ENCODE measurements around the gene MAT2B. TPM values are rescaled to one million over a fixed set of nuclear protein-coding genes. Genes with fewer than 3 reads are reported as not detected.
A peak's percentile ranks its signal among the peaks of the same experiment; 100 is the strongest.

MAT2B gene
- total and polyA plus RNA-seq, 2 of the 13 experiments (the other 11 are each of a cell fraction or from before 2014, with no cell fraction given), result 20.2 to 37.1 TPM

DNA sequence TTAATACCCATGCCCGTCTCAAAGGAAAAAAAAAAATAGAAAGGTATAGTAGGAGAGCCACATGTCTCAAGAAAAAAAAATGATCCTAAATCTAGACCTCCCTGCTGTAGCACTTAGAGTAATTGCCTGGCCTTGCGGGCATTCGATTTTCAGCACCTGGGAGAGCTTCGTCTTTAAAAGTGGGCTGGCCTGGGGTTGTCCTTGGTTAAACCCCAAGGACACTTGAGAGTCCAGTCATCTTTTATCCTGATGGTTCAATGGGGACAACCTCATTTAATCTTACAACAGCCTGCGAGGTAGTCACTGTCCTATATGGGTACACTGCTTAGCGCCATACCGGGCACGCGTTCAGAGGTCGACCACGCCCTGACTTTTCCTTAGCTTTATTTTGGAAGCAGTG lies 60.1 kb downstream of the MAT2B start:
- no peaks in the 10 kb centered on the region for H3K36me3 ChIP-seq (replicated peaks in 1 of 2; ENCODE audit: control insufficient read depth in 1 of 2, insufficient read depth in 2 of 2, low read length in 2 of 2)
- H3K9me3 ChIP-seq (ENCODE audit: low read length), result no peaks in the 10 kb centered on the region
- FAIRE-seq (no peak), DNase-seq (ENCODE audit: low spot score) (no peak), ATAC-seq (peak; percentile 54)
- BruUV-seq (replicated peaks), result no TSS peak
- WGBS (ENCODE audit: low lambda C conversion rate), result under 1% methylated on average over 10 of the region's 11 CpGs
- peaks cover 0 to 11% of the 10 kb centered on the region in 2 experiments; a peak in 1 of 5 replicates for H3K27me3 ChIP-seq (ENCODE audit: control insufficient read depth in 1 of 2, insufficient read depth in 2 of 2, low read length in 2 of 2)
- H3K79me2 ChIP-seq (ENCODE audit: insufficient read depth, low read length), result no peaks in the 10 kb centered on the region
- CTCF ChIA-PET (ENCODE audit: low intra/inter-chr PET ratio, low total read pairs), result interaction anchor here (4.0 kb wide), 1 partner anchor 939 kb away, joined by 21 read pairs; no protein-coding TSS in a partner anchor
- TF ChIP-seq SP2 (CRISPR knock-in tag; IDR thresholded peaks at IDR 0.05) (0 out of 2 replicates have a peak, but pooled peaks have one; percentile 19), HOXA9 (CRISPR knock-in tag; IDR thresholded peaks at IDR 0.05; ENCODE audit: borderline replicate concordance) (no peak), MIER2 (CRISPR knock-in tag; IDR thresholded peaks at IDR 0.05) (peak; percentile 71; the same call in 1 of the 2 replicates), ZNF724P (CRISPR knock-in tag; IDR thresholded peaks at IDR 0.05; ENCODE audit: borderline replicate concordance) (no peak), NFYB (CRISPR knock-in tag; IDR thresholded peaks at IDR 0.05) (no peak), ZNF567 (CRISPR knock-in tag; IDR thresholded peaks at IDR 0.05; ENCODE audit: borderline replicate concordance) (no peak), ZNF607 (CRISPR knock-in tag; IDR thresholded peaks at IDR 0.05; ENCODE audit: borderline replicate concordance) (0 out of 2 replicates have a peak, but pooled peaks have one; percentile 18)
- TF ChIP-seq, protein P1, sequence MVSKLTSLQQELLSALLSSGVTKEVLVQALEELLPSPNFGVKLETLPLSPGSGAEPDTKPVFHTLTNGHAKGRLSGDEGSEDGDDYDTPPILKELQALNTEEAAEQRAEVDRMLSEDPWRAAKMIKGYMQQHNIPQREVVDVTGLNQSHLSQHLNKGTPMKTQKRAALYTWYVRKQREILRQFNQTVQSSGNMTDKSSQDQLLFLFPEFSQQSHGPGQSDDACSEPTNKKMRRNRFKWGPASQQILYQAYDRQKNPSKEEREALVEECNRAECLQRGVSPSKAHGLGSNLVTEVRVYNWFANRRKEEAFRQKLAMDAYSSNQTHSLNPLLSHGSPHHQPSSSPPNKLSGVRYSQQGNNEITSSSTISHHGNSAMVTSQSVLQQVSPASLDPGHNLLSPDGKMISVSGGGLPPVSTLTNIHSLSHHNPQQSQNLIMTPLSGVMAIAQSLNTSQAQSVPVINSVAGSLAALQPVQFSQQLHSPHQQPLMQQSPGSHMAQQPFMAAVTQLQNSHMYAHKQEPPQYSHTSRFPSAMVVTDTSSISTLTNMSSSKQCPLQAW (CRISPR knock-in tag; IDR thresholded peaks at IDR 0.05), result 0 out of 2 replicates have a peak, but pooled peaks have one; percentile 39
- TF ChIP-seq, protein P2, sequence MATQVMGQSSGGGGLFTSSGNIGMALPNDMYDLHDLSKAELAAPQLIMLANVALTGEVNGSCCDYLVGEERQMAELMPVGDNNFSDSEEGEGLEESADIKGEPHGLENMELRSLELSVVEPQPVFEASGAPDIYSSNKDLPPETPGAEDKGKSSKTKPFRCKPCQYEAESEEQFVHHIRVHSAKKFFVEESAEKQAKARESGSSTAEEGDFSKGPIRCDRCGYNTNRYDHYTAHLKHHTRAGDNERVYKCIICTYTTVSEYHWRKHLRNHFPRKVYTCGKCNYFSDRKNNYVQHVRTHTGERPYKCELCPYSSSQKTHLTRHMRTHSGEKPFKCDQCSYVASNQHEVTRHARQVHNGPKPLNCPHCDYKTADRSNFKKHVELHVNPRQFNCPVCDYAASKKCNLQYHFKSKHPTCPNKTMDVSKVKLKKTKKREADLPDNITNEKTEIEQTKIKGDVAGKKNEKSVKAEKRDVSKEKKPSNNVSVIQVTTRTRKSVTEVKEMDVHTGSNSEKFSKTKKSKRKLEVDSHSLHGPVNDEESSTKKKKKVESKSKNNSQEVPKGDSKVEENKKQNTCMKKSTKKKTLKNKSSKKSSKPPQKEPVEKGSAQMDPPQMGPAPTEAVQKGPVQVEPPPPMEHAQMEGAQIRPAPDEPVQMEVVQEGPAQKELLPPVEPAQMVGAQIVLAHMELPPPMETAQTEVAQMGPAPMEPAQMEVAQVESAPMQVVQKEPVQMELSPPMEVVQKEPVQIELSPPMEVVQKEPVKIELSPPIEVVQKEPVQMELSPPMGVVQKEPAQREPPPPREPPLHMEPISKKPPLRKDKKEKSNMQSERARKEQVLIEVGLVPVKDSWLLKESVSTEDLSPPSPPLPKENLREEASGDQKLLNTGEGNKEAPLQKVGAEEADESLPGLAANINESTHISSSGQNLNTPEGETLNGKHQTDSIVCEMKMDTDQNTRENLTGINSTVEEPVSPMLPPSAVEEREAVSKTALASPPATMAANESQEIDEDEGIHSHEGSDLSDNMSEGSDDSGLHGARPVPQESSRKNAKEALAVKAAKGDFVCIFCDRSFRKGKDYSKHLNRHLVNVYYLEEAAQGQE (IDR thresholded peaks at IDR 0.05; ENCODE audit: borderline replicate concordance in 1 of 2, low read depth in 1 of 2, low read length in 2 of 2), result peak; percentile 13 to 90
- H2AFZ ChIP-seq (ENCODE audit: low read length), result peak overlapping the region; percentile 9
- intact Hi-C loops (cut with micrococcal nuclease; ENCODE audit: unreplicated experiment), result loop anchor here (5.0 kb wide), 1 partner anchor 132 kb away; no protein-coding TSS in a partner anchor
- POLR2A ChIA-PET, result no interaction called here
- H3K4me2 ChIP-seq (ENCODE audit: low read depth, low read length), result peak overlapping the region; percentile 74
- peak overlapping the region; percentile 17 to 41 (median 40) for H3K4me3 ChIP-seq (replicated peaks in 1 of 3; ENCODE audit: insufficient read depth in 1 of 3, low read depth in 2 of 3, low read length in 3 of 3)
- H4K20me1 ChIP-seq (ENCODE audit: insufficient read depth, low read length), result no peaks in the 10 kb centered on the region
- no peak overlapping the region for H3K9ac ChIP-seq (ENCODE audit: insufficient read depth, low read depth, low read length)
- H3K27ac ChIP-seq (ENCODE audit: extremely low read length, insufficient read depth, low read length), result no peak overlapping the region
- in situ Hi-C loops (cut with HindIII; ENCODE audit: extremely low pct_ligation_motif_present, low pct_unique_long_range_greater_than_20kb), result loop anchor here (5.0 to 25.0 kb wide), 3 partner anchors 449 to 1647 kb away; no protein-coding TSS in a partner anchor
- peaks cover 32% of the 10 kb centered on the region for H3K4me1 ChIP-seq (ENCODE audit: insufficient read depth, low read length)
